ENCODE measurements around the gene DAPK2.

- TF ChIP-seq CTCF (IDR thresholded peaks at IDR 0.05) = no peak
- TF ChIP-seq POLR2A (IDR thresholded peaks at IDR 0.05) = no peak
Observed at GRCh38 chr15:64034519-64034918, 11.8 kb downstream of the DAPK2 start.

Data from transverse colon (tissue), 3 donors.